GM13977 (cell line): ENCODE data around the gene PAK2.

ENCODE experiments used
- DNase-seq: peaks from one replicate; pipeline ENCODE4 v3.0.0; 2012; ENCODE audit warnings: low spot score
- CTCF ChIP-seq: IDR thresholded peaks from 2 replicates; pipeline ENCODE4 v1.5.1; 2012; ENCODE audit warnings: mild to moderate bottlenecking, control low read depth; ENCODE audit not compliant: insufficient read depth; ENCODE audit errors: extremely low read depth, missing control alignments
- in situ Hi-C: fragments of 300-500 bp; cut with MboI; formaldehyde crosslinking; loops from one replicate; pipeline ENCODE4 v1.12.0; 2022; ENCODE audit warnings: low sequenced_read_pairs, low pct_unique_long_range_greater_than_20kb, mixed read lengths, inconsistent platforms; ENCODE audit not compliant: unreplicated experiment

The PAK2 gene

GRCh38 chr3:196739671-196740480, at the start of gene PAK2:
PAK2 (plus strand) TSS chr3:196739857; CDS start chr3:196782647, 42,790 bp downstream.
- in situ Hi-C loops: no loop called here
- DNase-seq: peak; percentile 93
- TF ChIP-seq CTCF: no peak

DNA sequence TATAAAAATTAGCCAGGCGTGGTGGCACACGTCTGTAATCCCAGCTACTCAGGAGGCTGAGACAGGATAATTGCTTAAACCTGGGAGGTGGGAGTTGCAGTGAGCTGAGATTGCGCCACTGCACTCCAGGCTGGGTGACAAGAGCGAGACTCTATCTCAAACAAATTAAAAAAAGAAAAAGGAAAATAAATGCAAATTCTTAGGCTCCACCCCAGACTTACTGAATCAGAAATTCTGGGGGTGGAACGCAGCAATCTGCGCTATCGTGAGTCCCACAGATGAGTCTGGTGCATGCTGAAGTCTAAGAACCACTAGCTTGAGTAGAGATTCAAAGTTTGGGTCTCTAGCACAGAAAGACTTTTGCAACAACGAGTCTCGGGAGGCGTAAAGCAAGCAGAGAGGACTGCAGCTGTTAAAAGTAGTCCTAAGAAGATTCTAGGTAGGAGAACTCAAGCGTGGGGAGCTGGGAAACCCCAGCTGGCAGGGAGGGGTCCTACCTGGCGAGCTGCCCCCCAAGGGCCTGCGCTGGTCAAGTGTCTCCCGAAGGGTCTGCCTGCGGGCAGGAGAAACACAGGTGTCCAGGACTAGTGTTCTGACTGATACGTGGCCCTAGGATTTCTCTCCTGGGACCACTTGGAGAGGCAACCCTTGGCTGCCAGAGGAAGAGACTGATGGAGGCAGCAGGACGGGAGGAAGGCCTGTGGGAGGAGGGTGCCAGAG, 49.6 kb upstream of the PAK2 start:
- TF ChIP-seq CTCF: no peak
- no peak for DNase-seq
- in situ Hi-C loops: loop anchor here (10.0 kb wide), 1 partner anchor 75 kb away; no protein-coding TSS in a partner anchor

- DNase-seq: no peak
- in situ Hi-C loops: no loop called here
- TF ChIP-seq CTCF: no peak
These were observed 48.3 kb upstream of the PAK2 start for GRCh38 chr3:196691386-196691785.

- peak; percentile 52 for DNase-seq
- in situ Hi-C loops: no loop called here
- TF ChIP-seq CTCF: no peak
These were observed 45.4 kb upstream of the PAK2 start for GRCh38 chr3:196694202-196694638.

GRCh38 chr3:196694941-196695848, 44.5 kb upstream of the PAK2 start:
- in situ Hi-C loops: no loop called here
- DNase-seq: no peak
- TF ChIP-seq CTCF: no peak

DNA sequence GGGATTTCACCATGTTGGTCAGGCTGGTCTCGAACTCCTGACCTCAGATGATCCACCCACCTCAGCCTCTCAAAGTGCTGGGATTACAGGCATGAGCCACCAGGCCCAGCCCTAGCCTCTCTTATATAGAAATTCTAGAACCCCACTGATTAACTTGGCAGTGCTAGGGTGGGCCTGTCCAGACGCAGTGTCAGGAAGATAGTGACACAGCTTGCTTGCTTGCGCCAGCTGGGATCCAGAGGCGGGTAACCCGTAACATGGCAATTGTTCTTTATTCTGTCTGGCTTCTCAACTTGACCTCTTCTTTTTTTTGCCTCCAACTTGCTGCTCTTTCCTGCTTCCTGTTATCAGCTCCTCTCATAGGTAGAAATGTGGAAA, 43.8 kb upstream of the PAK2 start:
- TF ChIP-seq CTCF: no peak
- no peak for DNase-seq
- in situ Hi-C loops: no loop called here
